Breast epithelium (tissue), 3 donors: ENCODE results near the gene VPS9D1.

Source experiments
- POLR2AphosphoS5 ChIP-seq, 3 donors: sonication (generic); formaldehyde crosslinking; IDR thresholded peaks; one replicate each; pipeline ENCODE4 v1.6.1; 2017; ENCODE audit warnings: antibody characterized with exemption in 3 of 3
- TF ChIP-seq, protein P1 (sequence below), 3 donors: fragments of 450-650 bp; IDR thresholded peaks; one replicate each; pipeline ENCODE4 v1.5.1; 2016 to 2017; ENCODE audit warnings: antibody characterized with exemption in 3 of 3, mild to moderate bottlenecking in 3 of 3, moderate library complexity in 3 of 3

DNA sequence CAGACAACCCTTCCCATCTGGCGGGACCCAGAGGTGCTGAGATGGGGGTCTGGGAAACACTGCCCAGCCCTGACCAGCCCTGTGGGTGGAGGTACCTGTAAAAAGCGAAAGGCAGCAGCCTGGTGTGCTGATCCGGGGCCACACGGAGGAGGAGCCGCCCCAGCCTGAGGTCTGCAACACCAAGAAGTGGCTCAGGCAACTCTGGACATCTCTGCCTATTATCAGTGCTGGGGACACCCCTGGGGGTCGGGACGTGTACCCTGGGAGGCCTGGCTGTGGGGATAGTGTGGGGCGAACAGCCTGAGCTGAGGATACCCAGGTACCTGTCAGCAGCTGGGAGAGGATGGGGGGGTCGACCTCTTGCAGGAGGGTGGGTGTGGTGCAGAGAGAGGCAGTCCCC lies 18.7 kb upstream of the VPS9D1 start:
- TF ChIP-seq, protein P1, sequence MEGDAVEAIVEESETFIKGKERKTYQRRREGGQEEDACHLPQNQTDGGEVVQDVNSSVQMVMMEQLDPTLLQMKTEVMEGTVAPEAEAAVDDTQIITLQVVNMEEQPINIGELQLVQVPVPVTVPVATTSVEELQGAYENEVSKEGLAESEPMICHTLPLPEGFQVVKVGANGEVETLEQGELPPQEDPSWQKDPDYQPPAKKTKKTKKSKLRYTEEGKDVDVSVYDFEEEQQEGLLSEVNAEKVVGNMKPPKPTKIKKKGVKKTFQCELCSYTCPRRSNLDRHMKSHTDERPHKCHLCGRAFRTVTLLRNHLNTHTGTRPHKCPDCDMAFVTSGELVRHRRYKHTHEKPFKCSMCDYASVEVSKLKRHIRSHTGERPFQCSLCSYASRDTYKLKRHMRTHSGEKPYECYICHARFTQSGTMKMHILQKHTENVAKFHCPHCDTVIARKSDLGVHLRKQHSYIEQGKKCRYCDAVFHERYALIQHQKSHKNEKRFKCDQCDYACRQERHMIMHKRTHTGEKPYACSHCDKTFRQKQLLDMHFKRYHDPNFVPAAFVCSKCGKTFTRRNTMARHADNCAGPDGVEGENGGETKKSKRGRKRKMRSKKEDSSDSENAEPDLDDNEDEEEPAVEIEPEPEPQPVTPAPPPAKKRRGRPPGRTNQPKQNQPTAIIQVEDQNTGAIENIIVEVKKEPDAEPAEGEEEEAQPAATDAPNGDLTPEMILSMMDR (IDR thresholded peaks at IDR 0.05) = no peak
- no peak for TF ChIP-seq POLR2AphosphoS5 (IDR thresholded peaks at IDR 0.05)
